Measurements from ENCODE around the gene OR52A1.
"Not testable (repeated sequence)": the region's sequence is repeated elsewhere in the genome, so short reads cannot be mapped to it uniquely, and the experiment has no call there.

OR52A1 gene

DNA sequence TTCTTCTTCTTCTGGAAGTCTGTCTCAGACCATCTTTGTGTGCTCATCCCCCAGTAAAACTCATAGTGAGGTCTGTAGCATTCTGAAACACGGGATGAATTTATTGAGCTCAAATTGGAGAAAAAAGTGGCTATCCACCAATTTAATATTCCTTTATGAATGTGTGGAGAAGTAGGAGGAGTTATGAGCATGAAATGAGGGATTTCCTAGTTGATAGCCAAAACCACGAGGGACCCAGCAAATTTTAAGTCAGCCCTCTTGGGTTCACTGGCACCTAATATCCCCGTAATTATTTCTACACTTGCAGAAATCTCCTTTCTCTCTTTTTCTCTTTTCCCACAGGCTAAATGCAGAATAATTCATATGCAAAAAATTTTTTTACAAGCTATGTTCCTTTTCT, at the start of gene OR52A1:
OR52A1 (minus strand) TSS at position 101 of the 400 bp plus-strand sequence. CDS start 2,388 bp downstream, outside the sequence.
- no peak for DNase-seq

DNA sequence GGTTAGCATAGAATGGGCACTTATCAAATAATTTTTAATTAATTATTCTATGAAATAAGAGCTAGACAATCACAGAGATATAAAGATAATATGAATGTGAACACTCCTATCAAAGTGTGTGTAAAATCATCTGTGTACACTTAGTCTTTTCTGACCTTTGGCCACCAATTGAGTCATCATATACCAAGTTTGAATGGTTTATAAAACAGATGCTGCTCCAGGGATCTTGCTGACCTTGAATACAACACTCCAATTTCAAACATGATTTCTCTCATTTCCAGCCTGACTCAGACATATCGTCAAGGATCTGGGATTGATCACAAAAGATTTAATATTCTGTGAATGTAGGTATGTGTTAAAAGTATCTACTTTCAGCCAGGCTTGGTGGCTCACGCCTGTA, 48.8 kb upstream of the OR52A1 start:
- no peak for DNase-seq

DNA sequence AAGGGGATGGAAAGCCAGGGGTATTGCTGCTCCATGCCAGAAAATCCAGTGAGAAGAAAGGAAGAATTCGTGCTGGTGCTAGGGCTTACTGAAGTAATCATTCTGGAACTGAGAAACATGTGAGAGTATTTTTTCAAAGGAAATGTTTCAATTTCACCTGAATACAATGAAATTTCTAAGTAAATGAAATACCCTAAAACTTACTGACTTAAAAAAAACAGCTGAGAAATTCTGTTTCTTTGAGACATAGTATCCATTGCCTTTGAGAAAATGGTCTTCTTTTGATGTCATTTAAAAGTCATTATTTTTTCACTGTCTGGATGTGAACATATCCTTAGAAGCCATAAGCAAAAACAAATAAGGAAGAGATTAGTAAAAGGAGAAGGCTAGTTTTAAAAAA, 46.0 kb upstream of the OR52A1 start, which contains the start of gene OR51V1:
OR51V1 (minus strand) TSS at position 101 of the 400 bp plus-strand sequence; CDS start at position 101, 0 bp downstream.
- DNase-seq, result no peak

DNA sequence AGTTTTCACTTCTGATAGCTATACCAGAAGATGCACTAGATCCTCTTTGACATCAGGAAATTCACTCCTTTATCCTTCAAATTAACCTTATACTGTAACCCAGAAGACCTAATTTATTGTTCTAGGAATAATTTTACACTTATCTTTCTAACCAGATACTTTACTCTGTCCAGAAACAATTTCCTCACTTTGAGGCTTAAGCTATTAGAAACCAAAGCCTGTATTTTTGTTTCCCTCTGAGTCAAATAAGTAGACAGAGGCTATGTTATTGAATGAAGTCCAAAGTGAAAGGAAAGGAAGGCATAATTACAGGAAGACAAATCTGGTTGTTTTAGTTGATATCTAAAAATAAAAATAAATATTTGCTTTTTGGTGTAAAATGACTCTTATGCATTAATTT, 43.7 kb upstream of the OR52A1 start:
- no peak for DNase-seq

DNA sequence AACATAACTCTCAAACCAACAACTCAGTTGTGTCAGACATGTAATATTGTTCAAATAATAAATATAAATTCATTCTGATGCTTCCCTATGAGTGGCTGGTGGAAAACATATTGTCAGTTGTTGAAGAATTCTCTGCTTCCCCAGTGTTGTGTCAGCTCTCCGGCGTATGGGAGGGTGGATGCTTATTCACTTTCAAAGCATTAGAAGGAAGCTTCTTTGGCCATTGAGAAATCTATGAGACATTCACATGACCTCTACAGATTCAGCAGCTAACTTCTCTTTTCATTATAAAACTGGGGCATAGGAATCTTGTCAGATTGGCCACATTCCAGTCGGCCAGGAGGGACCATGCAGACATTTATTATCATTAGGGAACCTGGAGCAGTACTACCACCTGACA, 43.0 kb upstream of the OR52A1 start:
- DNase-seq, result no peak

DNA sequence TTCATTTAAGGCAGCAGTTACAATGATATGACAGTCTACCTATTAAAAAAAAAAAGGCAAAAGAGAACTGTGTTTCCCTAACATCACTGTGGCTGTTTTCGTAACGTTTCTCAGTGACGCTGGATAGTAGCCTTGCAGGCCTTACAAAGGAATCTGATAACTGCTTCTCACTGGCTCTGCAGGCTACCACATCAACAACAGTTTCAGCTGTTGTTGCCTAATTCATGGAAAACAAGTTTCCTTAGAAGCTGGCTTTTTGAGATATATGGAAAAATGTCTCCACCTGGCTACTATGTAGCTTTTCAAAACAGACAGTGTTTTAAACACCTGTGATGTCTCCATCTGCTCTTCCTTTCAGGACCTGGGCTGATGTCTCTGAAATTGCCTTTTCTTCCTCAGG, 42.2 kb upstream of the OR52A1 start:
- no peak for DNase-seq

DNA sequence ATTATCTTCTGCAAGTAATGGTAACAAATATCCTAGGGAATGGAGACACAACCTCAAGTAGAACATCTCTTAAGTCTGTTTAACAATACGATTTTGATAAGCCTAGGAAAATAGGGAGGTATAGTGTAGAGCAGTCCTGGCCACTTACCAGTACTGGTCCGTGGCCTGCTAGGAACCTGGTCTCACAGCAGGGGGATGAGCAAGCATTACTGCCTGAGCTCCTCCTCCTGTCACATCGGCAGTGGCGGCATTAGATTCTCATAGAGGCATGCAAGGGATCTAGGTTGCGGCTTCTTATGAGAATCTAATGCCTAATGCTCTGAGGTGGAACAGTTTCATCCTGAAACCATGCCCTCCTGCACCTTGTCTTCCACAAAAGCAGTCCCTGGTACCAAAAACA, 41.5 kb upstream of the OR52A1 start:
- no peak for DNase-seq

DNA sequence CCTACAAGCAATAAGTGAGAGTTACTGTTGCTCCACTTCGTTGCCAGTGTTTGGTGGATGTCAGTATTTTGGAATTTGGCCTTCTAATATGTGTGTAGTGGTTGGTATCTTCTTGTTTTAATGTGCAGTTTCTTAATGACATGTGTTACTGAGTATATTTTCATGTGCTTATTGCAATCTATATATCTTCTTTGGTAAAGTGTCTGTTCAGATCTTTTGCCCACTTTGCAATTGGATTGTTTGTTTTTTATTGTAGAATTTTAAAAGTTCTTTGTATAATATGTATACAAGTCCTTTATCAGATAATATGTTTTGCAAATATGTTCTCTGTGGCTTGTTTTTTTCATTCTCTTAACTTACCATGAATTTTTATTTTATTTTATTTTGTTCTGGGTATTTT, 38.2 kb upstream of the OR52A1 start:
- DNase-seq, result no peak

DNA sequence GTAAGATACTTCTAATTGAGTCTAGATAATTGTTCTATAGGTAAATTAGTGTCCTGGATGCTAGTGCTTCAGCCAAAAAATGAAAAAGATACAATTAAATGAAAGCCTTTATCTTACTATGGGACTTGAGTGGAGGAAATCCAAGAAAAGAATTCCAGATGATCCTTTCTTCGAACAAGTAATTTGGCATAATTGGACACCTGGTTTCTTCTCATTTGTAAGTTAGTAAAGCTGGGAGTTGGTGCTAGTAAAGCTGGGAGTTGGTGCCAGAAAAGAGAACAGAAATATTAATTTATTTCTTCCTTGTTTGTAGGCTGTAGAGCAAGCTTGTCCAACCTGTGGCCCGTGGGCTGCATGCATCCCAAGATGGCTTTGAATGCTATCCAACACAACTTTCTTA, 33.6 kb upstream of the OR52A1 start:
- DNase-seq, result no peak

DNA sequence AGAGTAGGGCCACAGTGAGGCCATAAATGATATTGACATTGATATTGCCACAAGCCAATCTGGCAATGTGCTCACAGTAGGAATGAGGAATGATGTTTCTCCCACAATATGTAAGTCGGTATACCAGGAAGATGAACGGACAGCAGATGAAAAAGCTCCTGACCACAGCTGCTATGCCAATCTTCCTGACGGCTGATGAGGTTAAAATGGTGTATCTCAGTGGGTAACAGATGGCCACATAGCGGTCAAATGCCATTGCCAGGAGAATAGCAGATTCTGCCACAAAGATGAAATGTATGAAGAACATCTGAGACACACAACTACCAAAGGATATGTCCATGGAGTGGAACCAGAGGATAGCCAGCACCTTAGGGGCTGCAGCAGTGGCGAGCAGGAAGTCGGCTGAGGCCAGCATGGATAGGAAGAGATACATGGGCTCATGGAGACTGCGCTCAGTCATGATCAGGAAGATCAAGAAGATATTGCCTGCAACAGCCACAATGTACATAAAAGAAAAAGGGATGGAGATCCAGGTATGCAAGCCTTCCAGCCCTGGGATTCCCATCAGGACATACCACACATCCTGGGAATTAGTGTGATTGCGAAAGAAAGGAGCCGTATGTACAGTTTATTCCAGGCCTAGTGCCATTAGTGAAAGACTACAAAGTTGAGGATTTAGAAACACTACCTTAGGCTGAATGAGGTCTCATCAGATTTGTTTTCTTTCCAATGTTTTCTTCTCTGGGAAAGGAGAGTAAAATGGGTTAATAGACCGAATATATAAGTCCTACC, 23.7 kb upstream of the OR52A1 start:
- no peak for DNase-seq

DNA sequence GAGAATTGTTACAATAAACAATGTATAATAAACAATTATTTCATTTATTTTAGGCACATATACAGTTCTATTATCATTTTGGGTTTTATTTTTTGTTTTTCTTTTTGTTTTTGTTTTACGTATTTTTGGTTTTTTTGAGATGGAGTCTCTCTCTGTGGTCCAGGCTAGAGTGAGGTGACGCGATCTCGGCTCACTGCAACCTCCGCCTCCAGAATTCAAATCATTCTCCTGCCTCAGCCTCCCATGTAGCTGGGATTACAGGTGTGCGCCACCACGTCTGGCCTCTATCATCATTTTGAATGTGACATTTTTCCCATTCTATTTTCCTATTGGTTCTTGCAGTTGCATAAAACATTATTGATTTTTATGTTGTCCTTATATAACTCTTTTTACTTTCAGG, 20.4 kb upstream of the OR52A1 start:
- no peak for DNase-seq

DNA sequence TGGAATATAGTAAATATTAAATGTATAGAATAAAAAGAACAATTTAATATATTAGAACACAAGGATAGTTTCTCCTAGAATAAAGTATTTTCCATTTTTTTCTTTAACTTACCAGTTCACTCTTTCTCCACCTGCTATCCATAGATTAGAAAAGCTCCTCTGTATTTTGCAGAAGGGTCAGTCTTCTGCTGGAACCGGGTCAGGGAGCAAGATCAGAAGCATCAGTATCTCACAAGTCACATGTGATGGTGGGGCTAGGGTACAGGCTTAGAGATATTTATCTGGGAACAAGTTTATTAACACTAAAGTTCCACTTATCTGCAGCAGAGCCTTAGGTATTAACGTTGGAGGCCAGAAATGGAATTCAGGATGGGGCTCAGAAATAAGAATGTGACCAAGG, 17.3 kb upstream of the OR52A1 start:
- DNase-seq, result no peak

DNA sequence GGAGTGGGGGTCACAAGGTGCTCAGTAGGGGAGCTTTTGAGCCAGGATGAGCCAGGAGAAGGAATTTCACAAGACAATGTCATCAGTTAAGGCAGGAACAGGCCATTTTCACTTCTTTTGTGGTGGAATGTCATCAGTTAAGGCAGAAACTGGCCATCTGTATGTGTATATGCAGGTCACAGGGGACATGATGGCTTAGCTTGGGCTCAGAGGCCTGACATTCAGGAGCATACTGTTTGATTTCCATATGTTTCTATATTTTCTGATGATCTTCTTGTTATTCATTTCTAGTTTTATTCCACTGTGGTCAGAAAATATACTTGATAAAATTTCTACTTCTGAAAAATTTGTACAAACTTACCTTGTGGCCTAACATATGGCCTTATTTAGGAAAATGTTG, 11.3 kb upstream of the OR52A1 start:
- not testable (repeated sequence) for DNase-seq

DNA sequence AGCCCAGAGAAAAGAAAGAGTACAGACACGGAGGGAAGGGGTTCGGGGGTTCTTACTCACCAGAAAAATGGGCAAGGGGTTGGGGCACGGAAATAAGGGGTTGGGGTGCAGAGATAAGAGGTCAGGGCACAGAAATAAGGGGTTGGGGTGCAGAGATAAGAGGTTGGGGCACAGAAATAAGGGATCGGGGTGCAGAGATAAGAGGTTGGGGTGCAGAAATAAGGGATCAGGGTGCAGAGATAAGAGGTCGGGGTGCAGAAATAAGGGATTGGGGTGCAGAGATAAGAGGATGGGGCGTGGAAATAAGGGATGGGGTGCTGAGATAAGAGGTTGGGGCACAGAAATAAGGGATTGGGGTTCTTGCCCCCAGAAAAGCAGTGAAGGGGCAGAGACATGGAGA, 10.2 kb upstream of the OR52A1 start:
- not testable (repeated sequence) for DNase-seq

DNA sequence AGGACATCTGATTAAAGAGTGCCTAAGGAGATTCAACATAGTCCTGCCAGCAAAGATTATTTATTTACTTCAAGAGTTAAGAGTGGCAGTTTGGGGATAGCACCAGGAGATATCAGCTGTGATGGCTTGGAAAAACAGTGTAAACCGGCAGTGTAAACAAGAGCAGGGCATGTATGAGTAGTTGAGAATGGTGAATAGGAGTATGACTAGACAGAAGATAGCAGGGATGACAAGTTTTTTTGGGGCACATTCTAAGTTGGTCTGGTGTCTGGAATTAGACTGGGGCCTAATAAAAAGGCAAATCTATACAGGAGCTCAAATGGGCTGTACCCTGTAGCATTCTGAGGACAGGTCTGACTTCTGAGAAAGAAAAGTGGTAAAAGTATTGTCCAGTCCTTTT, 6.5 kb upstream of the OR52A1 start:
- DNase-seq, result not testable (repeated sequence)

DNA sequence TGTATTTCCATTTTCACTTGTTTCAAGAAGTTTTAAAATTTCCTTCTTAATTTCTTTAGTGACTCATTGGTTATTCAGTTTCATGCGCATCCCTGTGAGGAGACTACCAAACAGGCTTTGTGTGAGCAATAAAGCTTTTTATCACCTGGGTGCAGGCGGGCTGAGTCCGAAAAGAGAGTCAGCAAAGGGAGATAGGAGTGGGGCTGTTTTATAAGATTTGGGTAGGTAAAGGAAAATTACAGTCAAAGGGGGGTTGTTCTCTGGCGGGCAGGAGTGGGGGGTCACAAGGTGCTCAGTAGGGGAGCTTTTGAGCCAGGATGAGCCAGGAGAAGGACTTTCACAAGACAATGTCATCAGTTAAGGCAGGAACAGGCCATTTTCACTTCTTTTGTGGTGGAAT, 5.7 kb upstream of the OR52A1 start:
- DNase-seq, result not testable (repeated sequence)

DNA sequence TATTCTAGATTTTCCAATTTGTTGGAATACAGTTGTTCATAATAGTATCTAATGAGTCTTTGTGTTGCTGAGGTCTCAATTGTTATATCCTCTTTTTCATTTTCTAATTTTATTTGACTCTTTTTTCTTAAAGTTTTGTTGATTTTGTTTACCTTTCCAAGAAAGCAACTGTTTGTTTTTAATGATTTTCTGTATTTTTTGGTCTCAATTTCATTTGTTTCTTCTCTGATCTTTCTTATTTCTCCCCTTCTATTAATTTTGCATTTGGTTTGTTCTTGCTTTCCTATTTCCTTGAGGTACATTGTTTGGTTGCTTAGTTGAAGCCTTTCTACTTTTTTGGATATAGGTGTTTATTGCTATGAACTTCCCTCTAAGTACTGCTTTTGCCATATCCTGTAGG, 5.2 kb upstream of the OR52A1 start:
- no peak for DNase-seq

DNA sequence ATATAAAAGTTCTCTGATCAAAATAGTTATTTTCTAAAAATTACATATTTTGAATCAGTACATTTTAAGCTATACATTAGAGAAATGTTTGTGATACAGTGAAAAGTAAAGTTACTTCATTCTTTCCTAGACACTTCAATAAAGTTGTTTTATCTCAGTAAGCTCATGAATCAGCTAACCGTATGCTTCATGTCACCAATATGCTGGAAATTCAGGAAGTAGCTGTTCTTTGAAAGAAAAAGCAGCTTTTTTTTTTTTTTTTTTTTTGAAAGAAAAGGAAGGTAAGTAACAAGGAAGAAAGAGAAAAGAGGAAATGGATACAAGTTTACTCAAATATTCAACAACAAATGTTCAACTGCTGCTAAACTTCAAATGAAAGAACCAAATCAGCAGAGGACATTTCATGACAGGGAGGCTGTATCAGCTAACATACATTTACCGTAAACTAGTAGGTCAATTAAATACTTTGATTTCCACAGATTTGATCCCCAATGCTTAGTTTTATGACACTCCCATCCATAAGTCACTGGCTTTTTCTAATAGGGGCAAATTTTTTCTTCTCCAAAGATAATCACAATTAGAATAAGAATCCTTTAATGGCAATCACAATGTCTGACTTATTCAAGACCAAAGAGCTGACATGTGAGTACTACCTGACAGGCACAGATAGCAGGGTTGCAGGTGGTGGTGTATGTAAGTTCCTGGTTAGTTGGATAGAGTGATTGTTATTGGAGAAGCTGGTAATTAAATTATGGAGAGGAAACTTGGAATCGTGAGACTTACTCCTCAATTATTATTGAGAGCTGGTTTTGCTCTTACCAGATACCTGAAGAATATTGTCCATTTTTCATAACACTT, 754 bp downstream of the OR52A1 start:
- no peak for DNase-seq

DNA sequence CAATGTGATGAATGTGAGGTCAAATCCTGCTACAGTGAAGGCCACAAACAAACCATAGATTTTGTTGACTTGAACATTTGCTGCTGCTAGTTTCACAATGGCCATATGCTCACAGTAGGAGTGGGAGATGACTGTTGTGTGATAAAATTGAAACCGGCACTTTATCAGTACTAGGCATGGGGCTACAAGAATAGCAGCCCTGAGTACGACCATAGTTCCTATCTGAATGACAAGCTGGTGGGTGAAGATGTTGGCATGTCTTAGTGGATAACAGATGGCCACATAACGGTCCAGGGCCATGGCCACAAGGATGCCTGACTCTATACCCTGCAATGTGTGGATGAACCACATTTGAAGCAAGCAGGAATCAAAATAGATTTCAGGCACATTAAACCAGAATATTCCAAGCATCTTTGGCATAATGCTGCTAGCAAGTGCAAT, 2.8 kb downstream of the OR52A1 start:
- no peak for DNase-seq

DNA sequence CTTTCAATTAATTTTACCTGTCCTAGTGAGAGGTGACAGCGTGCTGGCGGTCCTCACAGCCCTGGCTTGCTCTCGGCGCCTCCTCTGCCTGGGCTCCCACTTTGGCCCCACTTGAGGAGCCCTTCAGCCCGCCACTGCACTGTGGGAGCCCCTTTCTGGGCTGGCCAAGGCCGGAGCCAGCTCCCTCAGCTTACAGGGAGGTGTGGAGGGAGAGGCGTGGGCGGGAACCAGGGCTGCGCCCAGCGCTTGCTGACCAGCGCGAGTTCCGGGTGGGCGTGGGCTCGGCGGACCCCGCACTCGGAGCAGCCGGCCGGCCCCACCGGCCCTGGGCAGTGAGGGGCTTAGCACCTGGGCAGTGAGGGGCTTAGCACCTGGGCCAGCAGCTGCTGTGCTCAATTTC, 10.4 kb downstream of the OR52A1 start:
- DNase-seq, result not testable (repeated sequence)

DNA sequence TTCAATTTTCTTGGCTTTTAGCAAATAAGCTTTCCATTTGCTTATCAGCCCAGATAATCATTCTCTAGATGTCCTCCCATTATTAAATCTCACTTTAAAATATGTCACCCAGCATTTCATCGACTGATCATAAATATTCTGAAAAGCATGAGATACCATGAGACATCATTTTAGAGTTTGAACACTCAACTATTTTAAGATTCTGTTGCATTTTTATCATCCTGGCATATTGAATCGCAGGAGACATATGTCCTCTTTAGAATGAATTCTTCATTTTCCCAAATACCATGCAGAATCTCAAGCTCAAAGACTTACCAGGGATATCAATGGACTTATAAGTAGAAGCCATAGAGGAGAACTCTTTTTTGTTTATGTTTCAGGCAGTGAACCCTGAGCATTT, 16.6 kb downstream of the OR52A1 start, which contains the start of gene OR52A5:
OR52A5 (minus strand) TSS at position 361 of the 400 bp plus-strand sequence. CDS start 5,714 bp downstream, outside the sequence.
- no peak for DNase-seq

DNA sequence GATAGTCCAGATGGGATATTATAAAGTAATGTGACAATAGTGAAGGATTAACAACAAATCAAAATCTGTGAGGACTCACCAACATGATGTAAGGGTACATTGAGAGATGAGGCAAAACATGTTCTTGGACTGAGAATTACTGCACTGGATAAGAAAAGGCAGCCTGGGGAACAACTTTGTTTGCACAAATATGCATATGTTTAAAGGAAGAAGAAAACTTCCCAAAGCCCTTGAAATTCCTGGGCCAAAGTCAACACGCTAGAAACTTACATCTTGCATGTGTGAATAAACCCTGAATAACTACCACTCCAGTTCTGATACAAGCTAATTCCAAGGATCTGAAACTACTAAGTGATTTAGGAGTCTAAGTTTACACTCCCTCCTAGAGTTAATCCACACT, 17.5 kb downstream of the OR52A1 start:
- DNase-seq, result no peak

DNA sequence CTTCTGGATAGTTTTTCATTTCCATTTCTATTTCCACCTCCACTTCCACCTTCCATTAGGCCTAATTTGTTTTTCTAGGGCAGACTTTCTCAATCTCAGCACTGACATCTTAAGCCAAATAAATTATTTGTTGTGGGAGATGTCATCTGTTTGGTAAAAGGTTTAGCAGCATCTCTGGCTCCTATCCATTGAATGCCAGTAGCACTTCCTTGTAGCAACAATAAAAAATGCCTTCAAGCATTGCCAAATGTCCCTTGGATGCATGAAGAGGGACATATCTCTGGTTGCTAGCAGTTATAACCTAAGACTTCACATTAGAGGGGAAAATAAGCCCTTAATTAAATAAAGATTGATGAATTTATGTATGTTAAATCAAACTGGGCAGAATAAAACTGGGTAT, 18.3 kb downstream of the OR52A1 start:
- DNase-seq, result no peak

Measured in CD4-positive, alpha-beta T cell treated with Interleukin-6 for 4 hours (primary cell).